Measurements from ENCODE around the gene NONO. TPM values are rescaled to one million over a fixed set of nuclear protein-coding genes. Genes with fewer than 3 reads are reported as not detected.
"Not testable (repeated sequence)": the region's sequence is repeated elsewhere in the genome, so short reads cannot be mapped to it uniquely, and the experiment has no call there.

The NONO gene
- total RNA-seq, 1 donor from 2014 or later, result 343 TPM

DNA sequence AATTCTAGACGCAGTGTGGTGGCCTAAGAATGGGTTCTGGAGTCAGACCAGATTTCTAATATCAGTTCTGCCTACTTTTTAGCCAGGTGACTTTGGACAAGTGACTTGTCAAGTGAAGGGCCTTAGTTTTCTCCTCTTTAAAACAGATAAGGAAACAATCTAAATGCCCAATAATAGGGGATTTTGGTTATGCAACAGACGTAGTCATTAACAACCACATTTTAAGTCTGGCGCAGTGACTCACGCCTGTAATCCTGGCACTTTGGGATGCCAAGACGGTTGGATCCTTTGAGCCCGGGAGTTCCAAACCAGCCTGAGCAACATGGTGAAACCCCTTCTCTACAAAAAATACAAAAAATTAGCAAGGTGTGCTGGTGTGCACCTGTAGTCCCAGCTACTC lies 27.4 kb upstream of the NONO start:
- H3K4me1 Mint-ChIP-seq (ENCODE audit: low read depth, unreplicated experiment), result peaks cover 4% of the 10 kb centered on the region

DNA sequence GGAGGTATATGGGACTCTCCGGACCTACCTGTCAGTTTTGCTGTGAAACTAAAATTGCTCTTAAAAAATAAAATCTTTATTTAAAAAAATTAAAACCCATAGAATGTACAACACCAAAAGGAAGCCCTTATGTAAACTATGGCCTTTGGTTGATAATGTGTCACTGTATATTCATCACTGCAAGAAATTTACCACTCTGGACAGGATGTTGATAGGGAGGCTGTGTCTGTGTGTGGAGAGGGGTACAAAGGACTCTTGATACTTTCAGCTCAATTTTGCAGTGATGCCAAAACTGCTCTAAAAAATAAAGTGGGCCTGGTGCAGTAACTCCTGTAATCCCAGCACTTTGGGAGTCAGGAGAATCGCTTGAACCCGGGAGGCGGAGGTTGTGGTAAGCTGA lies 26.6 kb upstream of the NONO start:
- H3K9me3 ChIP-seq (ENCODE audit: insufficient read depth, low read depth, low read length), result no peaks in the 10 kb centered on the region
- no peaks in the 10 kb centered on the region for H4K20me1 ChIP-seq (ENCODE audit: insufficient read depth, low read length)
- no peak overlapping the region for H3K9ac ChIP-seq (ENCODE audit: low read length)
- H3K27me3 Mint-ChIP-seq (ENCODE audit: low read depth, unreplicated experiment), result no peaks in the 10 kb centered on the region
- peaks cover 9% of the 10 kb centered on the region for H3K4me1 ChIP-seq (ENCODE audit: insufficient read depth, low read length)
- H3K27me3 ChIP-seq (ENCODE audit: insufficient read depth, low read length), result no peaks in the 10 kb centered on the region
- no peaks in the 10 kb centered on the region for H3K9me3 Mint-ChIP-seq (ENCODE audit: unreplicated experiment)
- H3K27ac Mint-ChIP-seq (ENCODE audit: unreplicated experiment), result no peak overlapping the region
- FAIRE-seq (no peak), DNase-seq (ENCODE audit: low read depth) (no peak)
- H3K4me3 Mint-ChIP-seq (ENCODE audit: unreplicated experiment), result no peak overlapping the region
- no peak overlapping the region for H2AFZ ChIP-seq (ENCODE audit: low read depth, low read length)
- no peaks in the 10 kb centered on the region for H3K36me3 Mint-ChIP-seq (ENCODE audit: low read depth, unreplicated experiment)
- H3K4me2 ChIP-seq (ENCODE audit: low read length), result no peak overlapping the region
- no peaks in the 10 kb centered on the region for H3K36me3 ChIP-seq (ENCODE audit: insufficient read depth, low read length)
- TF ChIP-seq, protein P1, sequence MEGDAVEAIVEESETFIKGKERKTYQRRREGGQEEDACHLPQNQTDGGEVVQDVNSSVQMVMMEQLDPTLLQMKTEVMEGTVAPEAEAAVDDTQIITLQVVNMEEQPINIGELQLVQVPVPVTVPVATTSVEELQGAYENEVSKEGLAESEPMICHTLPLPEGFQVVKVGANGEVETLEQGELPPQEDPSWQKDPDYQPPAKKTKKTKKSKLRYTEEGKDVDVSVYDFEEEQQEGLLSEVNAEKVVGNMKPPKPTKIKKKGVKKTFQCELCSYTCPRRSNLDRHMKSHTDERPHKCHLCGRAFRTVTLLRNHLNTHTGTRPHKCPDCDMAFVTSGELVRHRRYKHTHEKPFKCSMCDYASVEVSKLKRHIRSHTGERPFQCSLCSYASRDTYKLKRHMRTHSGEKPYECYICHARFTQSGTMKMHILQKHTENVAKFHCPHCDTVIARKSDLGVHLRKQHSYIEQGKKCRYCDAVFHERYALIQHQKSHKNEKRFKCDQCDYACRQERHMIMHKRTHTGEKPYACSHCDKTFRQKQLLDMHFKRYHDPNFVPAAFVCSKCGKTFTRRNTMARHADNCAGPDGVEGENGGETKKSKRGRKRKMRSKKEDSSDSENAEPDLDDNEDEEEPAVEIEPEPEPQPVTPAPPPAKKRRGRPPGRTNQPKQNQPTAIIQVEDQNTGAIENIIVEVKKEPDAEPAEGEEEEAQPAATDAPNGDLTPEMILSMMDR (IDR thresholded peaks at IDR 0.05; ENCODE audit: insufficient read depth, low read depth, low read length), result no peak
- TF ChIP-seq EZH2 (IDR thresholded peaks at IDR 0.05; ENCODE audit: insufficient read depth, low read length), result no peak
- H3K79me2 ChIP-seq (ENCODE audit: insufficient read depth, low read length), result peaks cover 11% of the 10 kb centered on the region
- peaks cover 4% of the 10 kb centered on the region for H3K4me1 Mint-ChIP-seq (ENCODE audit: low read depth, unreplicated experiment)
- no peak overlapping the region for H3K27ac ChIP-seq (ENCODE audit: low read depth, low read length)
- H3K4me3 ChIP-seq (ENCODE audit: insufficient read depth, low read depth, low read length), result no peak overlapping the region

More for the DNA sequence above, 27.4 kb upstream of the NONO start:
- H4K20me1 ChIP-seq (ENCODE audit: insufficient read depth, low read length), result no peaks in the 10 kb centered on the region
- no peaks in the 10 kb centered on the region for H3K9me3 Mint-ChIP-seq (ENCODE audit: unreplicated experiment)
- H3K36me3 ChIP-seq (ENCODE audit: insufficient read depth, low read length), result no peaks in the 10 kb centered on the region
- peak; percentile 6 for DNase-seq (ENCODE audit: low read depth)
- FAIRE-seq, result peak; percentile 41
- no peaks in the 10 kb centered on the region for H3K27me3 Mint-ChIP-seq (ENCODE audit: low read depth, unreplicated experiment)
- H3K27me3 ChIP-seq (ENCODE audit: insufficient read depth, low read length), result no peaks in the 10 kb centered on the region
- H2AFZ ChIP-seq (ENCODE audit: low read depth, low read length), result no peak overlapping the region
- H3K9ac ChIP-seq (ENCODE audit: low read length), result no peak overlapping the region
- no peaks in the 10 kb centered on the region for H3K9me3 ChIP-seq (ENCODE audit: insufficient read depth, low read depth, low read length)
- H3K79me2 ChIP-seq (ENCODE audit: insufficient read depth, low read length), result peaks cover 11% of the 10 kb centered on the region
- no peak for TF ChIP-seq EZH2 (IDR thresholded peaks at IDR 0.05; ENCODE audit: insufficient read depth, low read length)
- TF ChIP-seq, protein P1 (IDR thresholded peaks at IDR 0.05; ENCODE audit: insufficient read depth, low read depth, low read length), result no peak
- H3K36me3 Mint-ChIP-seq (ENCODE audit: low read depth, unreplicated experiment), result no peaks in the 10 kb centered on the region
- peak overlapping the region; percentile 92 for H3K4me3 Mint-ChIP-seq (ENCODE audit: unreplicated experiment)
- H3K27ac Mint-ChIP-seq (ENCODE audit: unreplicated experiment), result no peak overlapping the region
- H3K4me1 ChIP-seq (ENCODE audit: insufficient read depth, low read length), result peaks cover 10% of the 10 kb centered on the region
- no peak overlapping the region for H3K4me3 ChIP-seq (ENCODE audit: insufficient read depth, low read depth, low read length)
- no peak overlapping the region for H3K27ac ChIP-seq (ENCODE audit: low read depth, low read length)
- H3K4me2 ChIP-seq (ENCODE audit: low read length), result no peak overlapping the region

DNA sequence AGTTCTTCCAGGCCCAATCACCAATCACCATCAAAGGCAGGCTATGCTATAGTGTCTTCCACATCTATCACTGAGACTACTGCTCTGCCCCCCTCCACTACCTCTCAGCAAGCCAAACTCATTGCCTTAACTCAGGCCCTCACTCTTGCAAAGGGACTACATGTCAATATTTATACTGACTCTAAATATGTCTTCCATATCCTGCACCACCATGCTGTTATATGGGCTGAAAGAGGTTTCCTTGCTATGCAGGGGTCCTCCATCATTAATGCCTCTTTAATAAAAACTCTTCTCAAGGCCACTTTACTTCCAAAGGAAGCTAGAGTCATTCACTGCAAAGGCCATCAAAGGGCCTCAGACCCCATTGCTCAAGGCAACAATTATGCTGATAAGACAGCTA lies 14.8 kb upstream of the NONO start:
- DNase-seq (ENCODE audit: low read depth); H3K27me3 ChIP-seq (ENCODE audit: insufficient read depth, low read length); H3K4me1 Mint-ChIP-seq (ENCODE audit: low read depth, unreplicated experiment); H3K9ac ChIP-seq (ENCODE audit: low read length); H2AFZ ChIP-seq (ENCODE audit: low read depth, low read length); H3K4me3 ChIP-seq (ENCODE audit: insufficient read depth, low read depth, low read length); H3K27ac Mint-ChIP-seq (ENCODE audit: unreplicated experiment); H3K27me3 Mint-ChIP-seq (ENCODE audit: low read depth, unreplicated experiment); H3K4me2 ChIP-seq (ENCODE audit: low read length); H3K4me3 Mint-ChIP-seq (ENCODE audit: unreplicated experiment); FAIRE-seq; H3K79me2 ChIP-seq (ENCODE audit: insufficient read depth, low read length); H4K20me1 ChIP-seq (ENCODE audit: insufficient read depth, low read length); H3K27ac ChIP-seq (ENCODE audit: low read depth, low read length); H3K9me3 Mint-ChIP-seq (ENCODE audit: unreplicated experiment); H3K36me3 ChIP-seq (ENCODE audit: insufficient read depth, low read length); H3K4me1 ChIP-seq (ENCODE audit: insufficient read depth, low read length); H3K9me3 ChIP-seq (ENCODE audit: insufficient read depth, low read depth, low read length); H3K36me3 Mint-ChIP-seq (ENCODE audit: low read depth, unreplicated experiment): not testable (repeated sequence)
